Adrenal gland (tissue), 12 donors: Measurements from ENCODE around the gene METTL3. TPM values are rescaled to one million over a fixed set of nuclear protein-coding genes. Genes with fewer than 3 reads are reported as not detected.

Source experiments
- DNase-seq, 7 donors: peaks; one replicate each; pipeline ENCODE4 v3.0.0-alpha.2; 2019 to 2020
- H3K27ac ChIP-seq, 5 donors: fragments of 200-600 bp; sonication (generic) in 4 of 5; 1 replicate in 3 of 5; 2 replicates in 2 of 5; pipeline versions ENCODE4 v1.5.1 to v1.8.0; 2016 to 2020; ENCODE audit warnings: mild to moderate bottlenecking in 1 of 5
- H3K27me3 ChIP-seq: fragments of 200-600 bp; 2 replicates; pipeline ENCODE4 v1.8.0; 2021
- H3K36me3 ChIP-seq, 2 donors: fragments of 200-600 bp; replicated peaks in 1 of 2; 1 replicate in 1 of 2; 2 replicates in 1 of 2; pipeline versions ENCODE4 v1.5.1 to v1.8.0; 2018 to 2022
- H3K4me1 ChIP-seq, 2 donors: fragments of 200-600 bp; replicated peaks in 1 of 2; 1 replicate in 1 of 2; 2 replicates in 1 of 2; pipeline versions ENCODE4 v1.5.1 to v1.8.0; 2018 to 2021
- H3K4me3 ChIP-seq, 4 donors: fragments of 200-600 bp; sonication (generic) in 3 of 4; one replicate each; pipeline ENCODE4 v1.5.1; 2016 to 2018
- H3K9me3 ChIP-seq, 3 donors: fragments of 200-600 bp; sonication (generic) in 1 of 3; replicated peaks in 1 of 3; 1 replicate in 2 of 3; 2 replicates in 1 of 3; pipeline versions ENCODE4 v1.5.1 to v1.8.0; 2016 to 2021
- POLR2A ChIP-seq, 2 donors: fragments of 450-650 bp; IDR thresholded peaks; one replicate each; pipeline ENCODE4 v1.6.1; 2017; ENCODE audit warnings: antibody characterized with exemption in 2 of 2, mild to moderate bottlenecking in 2 of 2, moderate library complexity in 1 of 2
- WGBS, 4 donors: extraction: QIAGEN DNeasy Blood & Tissue Kit in 2 of 4; methylation state at CpG; one replicate each; pipeline versions ENCODE4 v1.1.5 to v1.1.7; 2013 to 2017; 5-methylcytosine and 5-hydroxymethylcytosine counted together
- intact Hi-C, 2 donors: fragments of 100-400 bp; cut with DNase I; formaldehyde crosslinking; loops; one replicate each; pipeline versions ENCODE4 v1.14.1 to v1.15.0; 2022 to 2023
- polyA plus RNA-seq, 3 donors: library from polyadenylated mRNA; stranded (reverse); fragments of 200-250 nt in 2 of 3; fragments of 350-450 nt in 1 of 3; fragmentation: Illumina TruSeq in 1 of 3; extraction: RNeasy Lipid Tissue Mini Kit (QIAGEN cat#74804) in 1 of 3; gene quantifications; one replicate each; pipeline ENCODE4 v1.2.3, GENCODE V29; 2013 to 2014
- total RNA-seq, 9 donors: library from RNA; depleted of rRNA in 4 of 9; stranded (reverse); fragments of >200 nt in 4 of 9; fragments of 120-200 nt in 1 of 9; fragmentation: NEBNext Ultra II Directional in 1 of 9; extraction: Animal tissue kit (Norgen Biotek cat#: 25700) in 1 of 9; gene quantifications; one replicate each; pipeline versions ENCODE4 v1.1.0 to v1.2.4, GENCODE V29; 2013 to 2023
- TF ChIP-seq, protein P1 (sequence below), 6 experiments: fragments of 450-650 bp in 4 of 6; fragments of 200-600 bp in 2 of 6; sonication (generic) in 1 of 6; IDR thresholded peaks; 1 replicate in 5 of 6; 2 replicates in 1 of 6; pipeline versions ENCODE4 v1.5.1 to v1.8.0; 2016 to 2021; ENCODE audit warnings: antibody characterized with exemption in 6 of 6, mild to moderate bottlenecking in 2 of 6, moderate library complexity in 1 of 6
- donor health status: healthy with polysubstance abuse.
- donor health status: Bipolar disorder and iron deficiency.
- donor health status: DM: yes; HTN: yes; CAD: no.
- donor health status: DM: no; HTN: no; CAD: no.
- donor health status: DM: no; HTN: no; CAD: no.
- donor health status: DM: yes; HTN: yes; CAD: no.

METTL3 gene
- total and polyA plus RNA-seq, 12 donors = 30.2 to 81.6 (median 48.9) TPM

GRCh38 chr14:21535545-21536417, 24.6 kb upstream of the METTL3 start:
- H3K27me3 ChIP-seq = peaks cover 21% of the 10 kb centered on the region
- peaks cover 7 to 9% of the 10 kb centered on the region in 2 donors for H3K4me1 ChIP-seq
- H3K36me3 ChIP-seq = no peaks in the 10 kb centered on the region
- H3K4me3 ChIP-seq = peak overlapping the region in 1 of 4 donors; percentile 44
- no peak for DNase-seq
- no peaks in the 10 kb centered on the region for H3K9me3 ChIP-seq
- no peak for TF ChIP-seq POLR2A (IDR thresholded peaks at IDR 0.05)
- TF ChIP-seq, protein P1, sequence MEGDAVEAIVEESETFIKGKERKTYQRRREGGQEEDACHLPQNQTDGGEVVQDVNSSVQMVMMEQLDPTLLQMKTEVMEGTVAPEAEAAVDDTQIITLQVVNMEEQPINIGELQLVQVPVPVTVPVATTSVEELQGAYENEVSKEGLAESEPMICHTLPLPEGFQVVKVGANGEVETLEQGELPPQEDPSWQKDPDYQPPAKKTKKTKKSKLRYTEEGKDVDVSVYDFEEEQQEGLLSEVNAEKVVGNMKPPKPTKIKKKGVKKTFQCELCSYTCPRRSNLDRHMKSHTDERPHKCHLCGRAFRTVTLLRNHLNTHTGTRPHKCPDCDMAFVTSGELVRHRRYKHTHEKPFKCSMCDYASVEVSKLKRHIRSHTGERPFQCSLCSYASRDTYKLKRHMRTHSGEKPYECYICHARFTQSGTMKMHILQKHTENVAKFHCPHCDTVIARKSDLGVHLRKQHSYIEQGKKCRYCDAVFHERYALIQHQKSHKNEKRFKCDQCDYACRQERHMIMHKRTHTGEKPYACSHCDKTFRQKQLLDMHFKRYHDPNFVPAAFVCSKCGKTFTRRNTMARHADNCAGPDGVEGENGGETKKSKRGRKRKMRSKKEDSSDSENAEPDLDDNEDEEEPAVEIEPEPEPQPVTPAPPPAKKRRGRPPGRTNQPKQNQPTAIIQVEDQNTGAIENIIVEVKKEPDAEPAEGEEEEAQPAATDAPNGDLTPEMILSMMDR (IDR thresholded peaks at IDR 0.05) = no peak
- intact Hi-C loops = no loop called here
- 30 to 46% (median 34%) methylated on average over 6 of the region's 6 CpGs for WGBS, 4 donors
- H3K27ac ChIP-seq = no peak overlapping the region

- H3K27ac ChIP-seq = no peak overlapping the region
- H3K9me3 ChIP-seq = no peaks in the 10 kb centered on the region
- peaks cover 21% of the 10 kb centered on the region for H3K27me3 ChIP-seq
- H3K4me3 ChIP-seq = no peak overlapping the region
- TF ChIP-seq, protein P1 (IDR thresholded peaks at IDR 0.05) = no peak
- TF ChIP-seq POLR2A (IDR thresholded peaks at IDR 0.05) = no peak
- 78 to 83% (median 80%) methylated on average over 4 of the region's 4 CpGs for WGBS, 4 donors
- H3K4me1 ChIP-seq = peaks cover 7 to 9% of the 10 kb centered on the region in 2 donors
- DNase-seq = no peak
- no peaks in the 10 kb centered on the region for H3K36me3 ChIP-seq
- intact Hi-C loops = no loop called here
These were observed 23.4 kb upstream of the METTL3 start for GRCh38 chr14:21534576-21534975.

- Histone ChIP-seq H3K4me3 (no peak overlapping the region), H3K4me1 (peaks cover 7 to 9% of the 10 kb centered on the region in 2 donors), H3K9me3 (no peaks in the 10 kb centered on the region), H3K27ac (no peak overlapping the region), H3K36me3 (no peaks in the 10 kb centered on the region), H3K27me3 (peaks cover 21% of the 10 kb centered on the region)
- TF ChIP-seq POLR2A (IDR thresholded peaks at IDR 0.05) = no peak
- TF ChIP-seq, protein P1 (IDR thresholded peaks at IDR 0.05) = no peak
- intact Hi-C loops = no loop called here
- no peak for DNase-seq
These were observed 22.2 kb upstream of the METTL3 start for GRCh38 chr14:21533294-21533693.

DNA sequence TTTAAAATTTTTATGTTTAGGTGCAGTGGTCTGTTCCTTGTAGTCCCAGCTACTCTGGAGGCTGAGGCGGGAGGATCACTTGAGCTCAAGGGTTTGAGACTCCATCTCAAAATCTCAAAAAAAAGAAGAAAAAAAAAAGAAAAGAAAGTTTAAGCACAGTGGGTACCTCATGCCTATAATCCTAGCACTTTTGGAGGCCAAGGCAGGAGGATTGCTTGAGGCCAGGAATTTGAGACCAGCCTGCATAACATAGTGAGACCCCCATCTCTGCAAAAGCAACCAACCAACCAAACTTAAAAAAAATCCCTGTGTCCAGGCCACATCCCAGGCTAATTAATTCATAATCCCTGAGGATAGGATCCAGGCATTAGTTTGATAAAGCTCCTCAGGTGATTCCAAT, 18.4 kb upstream of the METTL3 start:
- DNase-seq = no peak
- H3K36me3 ChIP-seq = no peaks in the 10 kb centered on the region
- TF ChIP-seq POLR2A (IDR thresholded peaks at IDR 0.05) = no peak
- TF ChIP-seq, protein P1 (IDR thresholded peaks at IDR 0.05) = no peak
- WGBS, 4 donors = 83 to 100% (median 89%) methylated on average over 1 of the region's 1 CpG
- intact Hi-C loops = no loop called here
- H3K4me1 ChIP-seq = peaks cover 0 to 8% of the 10 kb centered on the region in 2 donors
- H3K4me3 ChIP-seq = no peak overlapping the region
- no peaks in the 10 kb centered on the region for H3K9me3 ChIP-seq
- no peaks in the 10 kb centered on the region for H3K27me3 ChIP-seq
- no peak overlapping the region for H3K27ac ChIP-seq
